NCI-H128 (cell line): ENCODE data around the gene RBMS1.

Experiments used
- DNase-seq: peaks from one replicate; lab custom pipeline; 2025; ENCODE audit not compliant: unreplicated experiment; lab: John Stamatoyannopoulos, UW

Gene RBMS1

DNA sequence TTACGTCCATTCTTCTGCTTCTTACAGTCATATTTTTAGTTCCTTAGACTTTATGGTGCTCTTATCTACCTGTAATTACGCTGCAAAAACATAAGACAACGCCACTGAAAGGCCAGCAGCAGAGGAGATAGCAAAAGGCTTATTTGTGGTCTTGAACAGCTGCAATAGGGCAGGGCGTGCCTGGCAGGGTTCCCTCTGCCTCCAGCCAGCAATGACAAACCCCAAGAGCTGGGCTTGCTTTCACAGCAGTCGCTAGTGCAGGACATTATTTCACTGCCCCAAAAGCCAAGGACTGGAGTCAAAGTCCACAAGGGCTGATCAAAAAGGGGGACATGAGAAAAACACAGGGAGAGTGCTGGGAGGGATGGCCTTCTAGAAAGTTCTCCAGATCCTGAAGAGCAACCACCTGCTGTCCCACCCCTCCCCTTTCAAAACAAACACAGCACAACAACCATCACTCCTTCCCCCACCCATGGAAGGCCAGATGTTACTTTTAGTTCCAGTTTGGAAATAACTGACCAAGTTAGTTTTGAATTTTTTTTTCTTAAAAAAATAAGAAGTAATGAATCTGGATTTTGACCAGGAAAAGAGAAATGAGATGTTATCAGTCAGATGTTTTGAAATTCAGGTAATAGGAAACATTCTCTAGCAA, 127.8 kb downstream of the RBMS1 start:
- no peak for DNase-seq

DNA sequence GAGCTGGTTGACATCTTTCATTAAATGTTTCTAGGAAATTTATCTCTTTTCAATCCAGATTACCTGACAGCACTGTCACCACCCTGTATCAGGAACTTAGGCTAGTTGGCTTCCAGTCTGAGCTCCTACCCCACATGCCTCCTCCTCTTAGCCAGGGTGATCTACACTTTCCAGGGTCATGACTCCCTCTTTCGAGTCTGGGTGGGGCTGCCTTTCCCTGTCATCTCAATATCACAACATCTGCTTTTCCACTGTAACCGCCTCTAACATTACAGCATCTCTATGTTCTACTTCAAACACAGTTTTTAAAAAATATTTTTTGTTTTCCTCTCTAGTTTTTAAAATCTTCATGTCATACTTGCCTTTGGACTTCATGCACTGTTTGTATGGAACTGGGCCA, 129.2 kb downstream of the RBMS1 start:
- no peak for DNase-seq

DNA sequence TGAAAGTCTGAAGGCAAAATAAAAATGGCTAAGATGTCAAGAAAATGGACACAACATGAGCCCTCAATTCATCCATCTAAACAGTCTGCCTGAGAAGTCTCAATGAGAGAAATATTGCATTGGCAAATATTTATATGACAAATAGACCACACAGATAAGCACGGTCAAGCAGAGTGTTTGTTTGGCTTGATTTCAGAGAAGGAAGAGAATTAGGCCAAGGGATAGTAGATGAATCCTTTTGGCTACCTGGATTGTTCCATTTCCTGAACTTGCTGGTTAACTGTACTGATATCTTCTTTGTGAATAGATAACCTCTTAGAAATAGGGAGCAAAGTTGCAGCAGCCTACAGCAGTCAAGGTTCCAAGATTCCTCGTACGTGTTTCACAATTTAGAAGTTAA, 129.6 kb downstream of the RBMS1 start:
- DNase-seq, result no peak

DNA sequence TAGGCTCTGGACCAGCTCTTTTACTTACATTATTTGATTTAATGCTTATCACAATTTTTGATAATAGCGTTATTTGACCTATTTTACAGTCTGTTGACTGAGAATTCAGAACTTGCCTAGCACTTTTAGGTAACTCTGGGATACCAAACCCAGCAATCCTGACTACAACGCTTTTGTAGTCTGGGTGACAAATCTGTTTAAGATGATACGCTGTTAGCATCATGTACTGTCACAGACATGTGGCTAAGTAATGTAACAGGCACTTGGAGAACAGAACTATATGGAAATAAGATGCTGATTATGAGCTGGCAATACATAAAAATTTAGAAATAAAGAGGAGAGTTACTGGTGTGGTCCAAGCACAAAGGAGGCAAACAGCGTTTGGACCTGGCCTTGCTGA, 130.6 kb downstream of the RBMS1 start:
- no peak for DNase-seq

DNA sequence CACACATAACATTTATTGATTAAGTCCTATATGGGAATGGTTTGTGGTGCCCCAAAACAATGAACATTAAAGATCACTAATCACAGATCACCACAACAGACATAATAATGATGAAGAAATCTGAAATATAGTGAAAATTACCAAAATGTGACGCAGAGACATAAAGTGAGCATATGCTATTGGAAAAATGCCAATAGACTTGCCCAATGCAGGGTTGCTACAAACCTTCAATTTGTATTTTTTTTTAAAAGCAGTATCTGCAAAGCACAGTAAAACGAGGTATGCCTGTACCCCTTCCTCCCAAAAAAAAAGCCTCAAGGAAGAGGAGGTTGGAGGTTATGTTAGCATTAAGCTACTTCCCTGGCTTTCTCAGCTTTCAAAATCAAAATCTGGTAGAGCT, 131.1 kb downstream of the RBMS1 start:
- no peak for DNase-seq

DNA sequence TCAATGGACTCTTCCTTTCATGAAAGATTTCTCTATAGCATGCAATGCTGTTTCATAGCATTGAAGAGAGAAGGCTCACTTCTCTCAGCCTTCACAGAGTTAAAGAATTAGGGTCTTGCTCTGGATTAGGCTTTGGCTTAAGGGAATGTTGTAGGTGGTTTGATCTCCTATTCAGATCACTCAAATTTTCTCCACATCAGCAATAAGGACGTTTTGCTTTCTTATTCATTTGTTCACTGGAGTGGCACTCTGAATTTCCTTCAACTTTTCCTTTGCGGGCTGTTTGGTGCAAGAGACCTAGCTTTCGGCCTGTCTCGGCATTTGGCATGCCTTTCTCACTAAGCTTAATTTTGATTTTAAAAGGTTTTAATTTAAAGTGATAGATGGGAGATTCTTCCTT, 131.6 kb downstream of the RBMS1 start:
- no peak for DNase-seq

DNA sequence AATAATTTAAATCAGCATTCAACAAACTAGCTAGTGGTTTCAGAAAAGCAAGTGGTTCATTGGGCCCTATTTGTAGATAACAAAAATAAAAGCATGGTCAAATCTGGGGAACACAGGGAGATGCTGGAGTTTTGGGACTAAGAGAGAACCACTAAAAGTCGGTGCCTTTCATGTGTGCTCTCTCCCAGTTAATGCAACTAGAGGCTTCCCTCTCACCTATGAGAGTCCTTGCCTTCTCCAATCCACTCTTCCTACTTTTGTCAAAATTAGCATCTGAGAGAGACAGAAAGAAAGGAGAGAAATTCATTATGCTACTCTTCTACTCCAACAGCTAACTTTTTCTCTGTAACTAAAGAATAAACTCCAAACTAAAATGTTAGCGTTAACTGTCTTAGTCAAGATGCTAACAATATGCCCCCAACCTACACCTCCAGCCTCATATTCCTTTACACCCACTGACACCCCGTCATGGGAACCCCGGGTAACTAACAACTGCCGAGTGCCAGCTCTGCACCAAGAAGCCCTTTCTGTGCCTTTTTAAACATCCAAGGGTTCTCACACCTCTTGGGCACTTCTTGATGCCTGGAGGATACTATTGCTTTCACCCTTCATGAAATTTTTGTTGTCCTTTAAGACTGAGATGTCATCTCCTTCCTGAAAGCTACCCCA, 133.4 kb downstream of the RBMS1 start:
- no peak for DNase-seq

DNA sequence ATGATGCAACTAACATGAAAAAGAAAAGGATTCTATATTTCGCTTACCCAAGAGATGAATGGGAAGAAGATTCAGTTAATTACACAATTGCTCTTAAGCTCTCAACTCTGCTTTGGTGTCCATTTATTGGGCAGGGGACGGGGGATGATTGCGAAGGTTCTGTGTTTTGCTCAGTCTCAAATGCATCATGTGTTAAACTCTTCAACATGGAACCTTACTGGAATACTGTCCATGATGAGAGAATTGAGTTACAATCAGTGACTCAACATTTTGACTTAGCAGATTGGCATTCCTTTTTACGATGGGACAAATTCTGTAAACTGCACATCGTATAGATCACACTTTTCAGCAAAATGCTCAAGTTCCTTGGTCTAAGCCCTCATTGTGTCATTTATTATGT, 135.6 kb downstream of the RBMS1 start:
- DNase-seq, result no peak

DNA sequence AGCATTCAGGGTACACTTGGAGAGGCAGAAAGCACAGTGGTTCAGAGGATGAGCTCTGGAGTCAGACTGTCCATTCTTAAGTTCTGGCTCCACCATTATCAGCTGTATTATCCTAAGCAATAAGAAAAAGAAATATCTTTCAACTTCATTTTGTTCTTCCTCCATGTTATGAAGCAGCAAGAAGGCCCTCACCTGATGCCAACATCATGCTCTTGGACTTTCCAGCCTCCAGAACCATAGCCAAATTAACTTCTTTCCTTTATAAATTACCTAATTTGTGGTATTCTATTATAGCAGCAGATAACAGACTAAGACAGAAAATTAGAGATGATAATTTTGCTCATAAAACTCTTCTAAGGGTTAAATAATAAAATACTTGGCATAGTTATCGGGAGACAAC, 137.1 kb downstream of the RBMS1 start:
- DNase-seq, result no peak

DNA sequence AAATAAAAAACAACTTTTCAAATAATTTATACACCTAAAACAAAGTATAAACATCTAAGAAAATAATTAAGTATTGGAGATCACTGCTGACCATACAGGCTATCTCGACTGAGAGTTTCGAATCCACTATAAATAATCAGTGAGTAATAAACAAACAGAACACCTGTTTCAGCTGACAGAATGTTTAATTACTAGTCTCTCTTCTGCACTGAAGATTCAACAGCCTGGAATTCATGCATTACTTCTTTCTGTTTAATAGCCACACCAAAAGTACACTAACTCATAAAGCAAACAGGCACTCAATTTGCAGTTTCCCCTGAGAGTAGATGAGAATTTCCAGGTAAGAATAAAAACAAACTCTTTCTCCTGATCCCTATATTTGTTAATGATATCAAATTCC, 138.5 kb downstream of the RBMS1 start:
- no peak for DNase-seq

DNA sequence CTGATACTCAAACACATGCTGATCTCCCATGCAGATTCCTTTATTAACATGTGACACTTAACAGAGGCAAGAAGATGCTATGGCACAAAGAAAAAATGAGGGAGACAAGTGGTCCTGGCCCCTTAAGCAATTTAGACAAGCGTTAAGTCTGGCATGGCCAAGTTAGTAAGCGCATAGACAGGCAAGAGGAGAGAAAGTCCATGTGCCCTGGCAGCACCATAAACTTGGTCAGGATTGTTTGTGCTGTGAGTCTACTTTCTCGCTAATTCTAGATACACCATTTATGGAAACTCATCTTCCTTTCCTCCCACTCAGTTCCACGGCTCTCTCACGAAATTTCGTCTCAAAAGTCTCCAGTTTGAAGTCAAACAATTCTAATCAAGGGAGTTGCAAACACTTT, 138.9 kb downstream of the RBMS1 start:
- DNase-seq, result no peak

DNA sequence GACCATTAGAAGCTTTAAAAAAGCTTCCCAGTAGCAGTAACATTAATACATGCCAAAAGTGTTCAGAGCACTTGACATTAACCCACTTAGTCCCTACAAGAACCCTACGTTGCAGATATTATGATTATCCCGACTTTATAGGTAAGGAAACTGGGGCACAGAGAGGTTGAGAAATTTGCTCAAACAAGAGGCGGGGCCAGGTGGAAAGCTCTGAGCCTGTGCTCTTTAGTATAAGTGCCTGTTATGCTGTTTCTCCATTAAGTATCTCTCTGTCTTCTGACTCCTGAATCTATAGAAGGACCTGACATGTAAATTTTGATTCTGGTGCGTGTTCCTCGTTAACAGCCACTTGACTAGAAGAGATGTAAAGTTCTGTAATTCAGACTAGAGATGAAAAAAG, 139.8 kb downstream of the RBMS1 start:
- no peak for DNase-seq

DNA sequence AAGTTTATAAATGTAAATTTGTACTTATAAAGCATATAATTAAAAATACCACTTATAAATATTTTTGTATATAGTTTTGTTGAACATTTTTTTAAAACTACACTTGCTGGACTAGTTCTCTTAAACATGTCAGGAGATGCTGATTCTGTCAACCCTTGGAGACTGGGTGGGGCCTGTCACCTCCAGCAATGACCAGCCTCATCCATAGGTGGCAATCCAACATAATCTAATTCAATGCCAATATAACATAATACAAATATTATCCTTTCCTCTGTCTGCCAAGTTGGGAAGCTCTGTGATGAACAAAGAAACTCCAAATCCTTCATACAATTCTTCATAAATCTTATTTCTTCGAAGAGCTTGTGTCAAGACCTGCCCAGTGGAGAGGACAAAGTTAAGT, 140.4 kb downstream of the RBMS1 start:
- DNase-seq, result no peak

DNA sequence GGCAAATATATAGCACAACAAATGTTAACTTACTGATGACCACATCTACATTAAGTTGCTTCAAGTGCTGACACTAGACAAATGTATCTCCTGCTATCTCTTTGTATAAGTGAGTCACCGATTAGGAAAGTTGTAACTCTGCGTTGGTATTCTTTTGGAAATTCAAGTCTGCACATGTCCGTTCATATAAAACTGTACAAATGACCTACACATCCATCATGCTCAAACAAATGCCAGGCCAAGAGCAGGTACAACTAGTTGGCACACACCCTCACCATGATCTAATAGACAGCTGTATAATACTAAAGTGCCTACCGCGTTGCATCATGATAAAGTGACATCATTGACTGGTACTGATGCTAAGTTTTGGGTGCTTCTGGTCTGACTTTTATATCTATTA, 141.1 kb downstream of the RBMS1 start:
- DNase-seq, result no peak

DNA sequence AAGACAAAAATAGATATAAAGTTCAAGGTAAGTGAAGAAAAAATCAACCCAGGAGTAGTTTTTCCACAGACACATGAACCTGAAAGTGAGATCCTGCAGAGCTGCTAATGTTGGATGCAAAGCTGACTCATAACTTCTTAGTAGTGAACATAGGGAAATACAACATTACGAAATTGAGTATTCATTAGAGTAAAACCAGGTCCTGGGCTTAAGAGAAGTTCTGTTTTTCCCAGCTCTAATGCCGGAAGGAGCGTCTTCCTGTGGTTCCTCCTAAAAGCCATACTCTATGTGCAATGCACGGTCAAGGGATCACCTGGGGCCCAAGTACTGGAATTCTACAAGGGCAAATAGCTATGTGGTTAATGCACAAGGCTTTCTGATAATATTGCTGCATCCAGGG, 141.7 kb downstream of the RBMS1 start:
- DNase-seq, result no peak

DNA sequence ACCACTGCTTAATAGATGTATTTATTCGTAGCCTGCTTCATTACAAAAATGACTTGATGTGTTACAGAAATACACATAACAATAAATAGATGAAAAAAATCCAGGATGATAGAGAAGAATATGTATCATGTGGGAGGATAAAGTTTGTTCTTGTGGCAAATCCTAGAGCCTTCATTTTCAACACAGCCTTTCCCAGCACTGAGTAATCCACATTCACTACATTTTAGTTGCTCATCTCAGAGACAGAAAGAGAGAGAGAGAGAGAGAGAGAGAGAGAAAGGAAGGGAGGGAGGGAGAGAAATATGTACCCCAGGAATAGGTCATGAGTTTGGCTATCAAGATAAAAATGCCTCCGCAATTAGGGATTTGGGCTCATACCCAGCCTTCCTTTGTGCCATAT, 144.3 kb downstream of the RBMS1 start:
- no peak for DNase-seq

DNA sequence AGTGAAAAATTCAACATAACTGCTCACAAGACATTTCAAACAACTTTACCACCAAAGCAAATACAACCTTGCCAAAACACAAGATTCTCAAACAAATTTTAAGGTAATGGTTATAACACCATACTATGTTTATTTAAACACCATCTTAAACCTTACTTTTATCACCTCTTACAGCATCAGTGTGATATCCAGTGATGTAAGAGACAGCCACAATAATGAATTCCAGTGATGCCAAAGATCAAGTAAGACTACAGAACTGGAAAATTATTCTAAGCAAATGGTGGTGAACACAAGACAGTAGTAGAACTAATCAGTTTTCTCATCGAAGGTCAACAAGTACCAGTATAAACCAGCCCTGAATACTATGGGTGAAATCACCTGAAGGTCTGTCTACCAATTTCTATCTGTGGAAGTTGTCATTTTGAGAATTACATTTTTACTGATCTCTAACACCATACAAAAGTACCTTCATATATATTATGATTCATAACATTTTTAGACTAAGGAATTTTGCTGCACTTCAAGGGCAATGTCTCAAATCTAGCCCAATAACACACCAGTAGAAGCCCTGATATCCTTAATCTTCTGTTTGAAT, 146.2 kb downstream of the RBMS1 start:
- DNase-seq, result no peak

DNA sequence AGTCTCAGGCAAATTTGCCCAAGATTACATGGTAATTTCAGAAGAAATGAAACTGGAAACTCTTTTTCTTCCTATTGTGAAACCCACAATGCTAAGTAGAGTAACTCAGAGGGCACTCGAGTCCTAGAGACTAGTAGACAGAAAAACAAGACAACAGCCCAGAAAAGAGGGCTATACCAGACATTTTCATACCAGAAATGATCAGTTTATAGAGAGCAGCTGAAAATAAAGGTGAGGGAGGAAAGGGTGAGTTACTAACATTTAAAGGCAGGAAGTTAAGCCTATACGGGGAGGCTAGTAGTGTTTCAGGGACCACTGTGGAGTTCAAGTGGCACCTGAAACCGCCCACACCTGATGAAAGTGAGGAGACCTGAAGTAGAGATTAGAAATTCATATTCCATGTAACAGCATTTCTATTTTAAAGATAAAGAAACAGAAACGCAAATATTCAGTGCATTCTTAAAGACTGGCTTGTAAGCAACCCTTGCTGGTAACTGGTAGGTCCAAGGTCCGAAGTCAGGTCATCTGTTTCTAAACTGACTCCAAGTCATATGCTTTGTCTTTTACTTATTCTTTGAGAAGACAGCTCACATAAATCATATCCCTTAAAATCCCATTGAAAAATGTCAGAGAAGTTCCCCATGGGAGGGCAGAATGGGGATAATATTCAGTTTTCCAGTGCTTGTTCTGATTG, 148.4 kb downstream of the RBMS1 start:
- DNase-seq, result no peak

DNA sequence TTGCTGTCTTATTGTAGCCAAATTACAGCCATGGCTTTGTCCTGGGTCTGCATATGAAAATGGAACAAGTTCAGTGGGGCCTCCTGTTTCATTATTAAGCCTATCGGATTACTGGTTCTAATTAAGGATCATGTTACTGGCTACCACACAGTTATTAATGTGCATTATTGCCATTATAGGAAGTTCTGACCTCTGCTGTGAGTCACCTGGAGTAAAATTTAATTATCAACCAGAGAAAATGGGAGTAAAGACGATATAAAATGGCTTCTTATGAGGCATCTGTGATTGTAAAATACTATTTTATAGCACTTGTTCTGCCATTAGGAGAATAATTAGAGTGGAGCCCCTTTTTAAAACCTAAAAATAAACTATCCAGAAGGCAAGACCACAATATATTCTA, 150.2 kb downstream of the RBMS1 start:
- DNase-seq, result no peak

DNA sequence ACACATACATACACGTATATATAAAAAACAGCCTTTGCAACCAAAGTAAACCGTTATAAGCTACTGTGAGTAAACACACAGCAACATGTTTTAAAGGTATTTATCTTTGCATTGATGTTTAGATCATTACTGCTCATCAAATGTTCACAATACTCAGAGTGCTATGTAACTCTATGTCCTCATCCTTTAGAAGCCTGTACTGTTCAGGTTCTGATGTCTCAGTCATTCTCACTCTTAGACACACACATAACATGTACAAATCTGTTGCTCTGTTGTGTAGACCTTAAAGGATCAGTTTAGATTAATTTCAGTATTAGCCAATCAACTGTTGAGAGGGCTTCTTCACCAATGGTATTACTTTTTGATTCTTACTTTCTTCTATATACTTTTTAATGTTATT, 153.9 kb downstream of the RBMS1 start:
- no peak for DNase-seq

DNA sequence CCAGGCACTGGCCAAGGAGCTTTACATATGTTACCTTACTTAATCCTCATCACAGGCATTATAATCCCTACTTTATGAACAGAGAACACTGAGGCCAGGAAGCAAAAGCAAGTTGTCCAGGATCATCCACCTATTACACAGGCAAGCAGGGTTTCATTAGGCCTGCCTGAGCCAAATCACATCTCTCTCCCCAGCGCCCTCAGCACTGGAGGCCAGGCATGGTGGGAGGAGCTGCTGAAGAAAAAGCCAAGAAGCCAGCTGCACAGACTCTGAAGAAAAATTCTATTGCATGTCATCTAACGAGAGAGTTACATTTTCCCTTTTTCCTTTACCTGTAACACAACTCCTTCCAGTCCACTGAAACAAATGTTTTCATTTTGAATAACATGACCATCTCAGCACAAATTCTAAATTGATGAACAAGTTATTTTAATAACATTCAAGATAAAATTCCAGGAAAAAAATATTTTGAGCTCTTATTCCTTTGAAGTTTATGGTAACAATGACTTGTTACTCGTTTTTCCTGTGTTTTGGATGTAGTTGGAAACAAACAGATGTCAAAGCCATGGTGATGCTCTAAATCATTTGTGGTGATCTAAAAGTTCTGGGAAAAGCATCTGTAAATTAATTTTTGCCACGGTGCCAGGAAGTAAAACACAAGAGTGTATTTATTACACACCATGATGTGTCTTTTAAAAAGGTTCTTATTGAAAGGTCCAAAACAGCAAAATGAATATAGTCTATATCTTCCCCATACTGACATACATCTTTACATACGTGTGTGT, 154.5 kb downstream of the RBMS1 start:
- DNase-seq, result no peak
